ENCODE measurements around the gene ATP11B.

GRCh38 chr3:182905623-182906022 is 112.3 kb downstream of the ATP11B start:
- TF ChIP-seq CTCF (conservative IDR thresholded peaks at IDR 0.05; ENCODE audit: low read depth in 2 of 2) (no peak), EZH2phosphoT487 (IDR thresholded peaks at IDR 0.05; ENCODE audit: unreplicated experiment) (no peak), POLR2AphosphoS5 (IDR thresholded peaks at IDR 0.05; ENCODE audit: low read depth) (no peak)
